GM18498 (cell line): Measurements from ENCODE around the gene UBE2H.
"Not testable (repeated sequence)": the region's sequence is repeated elsewhere in the genome, so short reads cannot be mapped to it uniquely, and the experiment has no call there.

Experiments
- ATAC-seq: cut with Tn5 transposase; IDR thresholded peaks from one replicate; pipeline ENCODE4 v1.9.1; 2021; ENCODE audit warnings: mild to moderate bottlenecking, moderate library complexity; ENCODE audit not compliant: unreplicated experiment

The UBE2H gene

DNA sequence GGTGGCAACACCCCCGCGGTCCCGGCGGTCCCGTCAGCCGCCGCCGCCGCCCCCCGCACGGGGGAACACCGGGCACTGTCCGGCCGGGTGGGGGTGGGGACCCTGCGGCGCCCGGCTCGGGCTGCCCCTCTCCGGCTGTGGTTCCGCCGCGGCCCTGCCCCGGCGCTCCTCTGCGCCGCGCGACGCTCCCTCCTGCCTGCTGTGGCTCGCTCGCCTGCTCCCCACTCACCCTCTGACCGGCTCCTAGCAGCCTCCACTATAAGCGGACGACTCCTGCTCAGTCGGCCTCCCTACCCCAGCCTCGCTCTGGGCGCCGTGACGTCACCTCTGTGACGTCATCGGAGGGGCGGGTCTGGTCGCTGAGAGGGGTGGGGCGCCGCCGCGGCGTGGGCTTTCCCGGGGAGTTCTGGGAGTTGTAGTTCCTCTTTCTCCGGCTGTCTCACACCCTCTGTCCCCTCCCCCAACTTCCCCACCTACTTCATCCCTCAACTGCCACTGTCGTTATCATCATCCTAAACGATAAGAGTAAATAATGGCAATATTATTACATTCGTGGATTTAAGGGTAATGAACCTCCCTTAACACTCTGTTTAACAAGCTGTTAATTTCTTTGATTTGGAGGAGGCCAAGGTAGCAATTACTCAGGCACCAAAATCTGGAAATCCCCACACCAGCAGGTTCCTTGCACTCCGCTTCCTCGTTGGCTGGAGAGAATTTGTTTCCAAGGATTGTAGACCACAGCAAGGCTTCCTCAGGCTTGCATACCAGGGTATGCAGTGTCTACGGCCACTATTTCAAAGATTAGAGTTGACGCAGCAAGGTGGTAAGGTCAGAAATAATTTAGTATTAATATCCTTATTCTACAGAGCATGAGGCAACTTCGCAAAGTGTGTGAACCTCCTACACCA lies at the start of gene UBE2H:
UBE2H (minus strand) TSS at position 308 of the 908 bp plus-strand sequence. CDS start 405 bp downstream, outside the sequence.
- ATAC-seq, result peak; percentile 70

DNA sequence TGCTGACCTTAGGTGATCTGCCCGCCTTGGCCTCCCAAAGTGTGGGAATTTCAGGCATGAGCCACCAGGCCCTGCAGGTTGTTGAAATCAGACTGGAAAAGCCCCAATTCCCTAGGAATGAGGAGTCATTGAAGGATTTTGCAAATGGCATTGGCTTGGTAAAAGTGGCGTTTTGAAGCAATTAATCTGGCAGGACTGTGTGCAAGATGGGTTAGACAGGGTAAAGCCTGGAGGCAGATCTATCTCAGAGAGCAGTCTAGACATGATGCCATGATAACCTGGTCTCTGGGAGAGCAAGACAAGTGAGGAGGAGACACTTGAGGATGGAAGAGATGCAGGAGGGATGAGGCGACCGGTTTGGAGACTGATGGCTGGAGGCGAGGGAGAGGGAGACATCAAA lies 45.7 kb upstream of the UBE2H start:
- no peak for ATAC-seq

DNA sequence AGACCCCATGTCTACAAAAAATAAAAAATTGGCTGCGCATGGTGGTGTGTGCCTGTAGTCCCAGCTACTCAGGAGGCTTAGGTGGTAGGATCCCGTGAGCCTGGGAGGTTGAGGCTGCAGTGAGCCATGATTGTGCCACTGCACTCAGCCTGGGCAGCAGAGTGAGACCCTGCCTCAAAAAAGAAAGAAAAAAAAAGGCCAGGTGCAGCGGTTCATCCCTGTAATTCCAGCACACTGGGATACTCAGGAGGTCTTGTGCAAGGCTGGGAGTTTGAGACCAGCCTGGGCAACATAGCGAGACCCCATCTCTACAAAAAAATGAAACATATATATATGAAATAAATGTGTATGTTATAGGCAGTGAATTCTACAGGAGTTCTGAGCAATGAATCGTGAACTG lies 44.5 kb upstream of the UBE2H start:
- no peak for ATAC-seq

DNA sequence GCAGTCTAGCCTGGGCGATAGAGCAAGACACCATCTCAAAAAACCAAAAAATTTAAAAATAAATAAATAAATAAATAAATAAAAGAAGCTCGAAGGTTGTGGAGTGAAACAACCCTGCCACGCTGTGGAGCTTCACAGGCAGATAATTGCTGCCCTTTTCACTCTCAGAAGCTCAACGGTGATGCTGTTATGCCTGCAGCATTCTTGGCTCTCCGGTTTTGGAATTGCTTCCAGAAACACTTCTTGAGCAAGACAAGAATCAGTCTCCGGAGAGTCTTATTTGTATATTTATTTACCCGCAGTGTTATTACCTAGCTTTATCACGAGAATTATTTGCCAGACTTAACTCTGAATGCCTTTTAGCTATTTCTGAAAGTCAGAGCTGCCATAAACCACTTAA lies 40.5 kb upstream of the UBE2H start:
- no peak for ATAC-seq

DNA sequence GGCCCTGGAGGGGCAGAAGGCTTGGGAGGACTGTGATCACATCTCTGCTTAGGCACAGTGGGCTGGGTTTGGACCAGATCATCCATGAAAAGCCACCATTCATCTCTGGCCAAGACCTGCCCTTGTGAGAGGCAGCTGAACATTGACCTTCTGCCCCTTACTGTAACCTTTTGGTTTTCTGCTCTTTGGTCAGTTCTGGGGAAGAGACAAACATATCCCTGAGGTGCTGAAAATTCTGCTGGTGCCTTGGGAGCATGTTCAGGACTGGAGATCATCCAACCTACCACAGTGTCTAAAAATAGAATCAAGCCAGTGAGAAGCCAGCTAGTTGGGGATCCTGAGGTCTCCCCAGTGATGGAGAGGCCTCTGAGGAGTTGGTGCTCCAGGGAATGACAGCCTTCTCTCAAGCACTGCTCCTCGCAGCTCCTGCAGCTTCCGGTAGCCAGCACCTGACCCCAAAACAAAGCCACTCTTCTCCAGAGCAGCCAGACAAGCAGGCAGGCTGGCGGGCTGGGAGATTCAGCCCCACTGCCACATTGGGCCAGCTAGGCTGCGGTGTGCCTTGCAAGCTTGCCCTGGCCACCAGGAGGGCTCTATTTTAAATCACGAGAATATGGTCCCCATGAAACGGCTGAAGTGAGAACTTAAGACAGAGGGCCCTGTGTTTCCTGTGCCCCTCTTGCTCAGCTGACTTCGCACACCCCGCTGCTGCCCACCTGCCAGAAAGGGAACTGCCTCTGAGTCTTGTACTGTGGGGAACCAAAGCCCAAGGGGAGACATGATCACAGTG lies 37.8 kb upstream of the UBE2H start:
- no peak for ATAC-seq

DNA sequence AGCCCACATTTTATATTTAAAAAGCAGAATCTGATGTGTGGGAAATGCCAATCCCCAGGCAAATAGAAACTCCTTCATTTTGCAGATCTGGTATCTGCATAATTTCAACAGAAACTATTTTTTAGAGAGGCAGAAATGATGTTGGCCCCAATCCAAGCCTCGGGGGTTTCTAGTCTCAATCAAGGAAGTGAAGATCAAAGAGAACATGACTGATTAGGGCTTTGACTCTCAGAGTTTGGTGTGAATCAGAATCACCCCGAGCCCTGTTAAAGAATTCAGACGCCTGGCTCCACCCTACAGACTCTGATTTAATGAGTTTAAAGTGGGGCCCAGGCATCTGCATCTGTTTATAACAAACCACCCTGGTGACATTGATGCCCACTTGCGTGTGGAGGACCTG lies 36.7 kb upstream of the UBE2H start:
- no peak for ATAC-seq

DNA sequence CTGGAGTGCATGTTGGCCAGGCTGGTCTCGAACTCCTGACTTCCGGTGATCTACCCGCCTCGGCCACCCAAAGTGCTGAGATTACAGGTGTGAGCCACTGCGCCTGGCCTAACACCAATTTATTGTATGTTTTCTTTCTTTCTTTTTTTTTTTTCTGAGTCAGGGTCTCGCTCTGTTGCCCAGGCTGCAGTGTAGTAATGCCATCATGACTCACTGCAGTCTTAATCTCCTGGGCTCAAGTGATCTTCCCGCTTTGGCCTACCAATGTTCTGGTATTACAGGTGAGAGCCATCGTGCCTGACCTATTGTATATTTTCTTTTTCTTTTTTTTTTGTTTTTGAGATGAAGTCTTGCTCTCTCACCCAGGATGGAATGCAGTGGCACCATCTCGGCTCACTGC lies 33.8 kb upstream of the UBE2H start:
- no peak for ATAC-seq

DNA sequence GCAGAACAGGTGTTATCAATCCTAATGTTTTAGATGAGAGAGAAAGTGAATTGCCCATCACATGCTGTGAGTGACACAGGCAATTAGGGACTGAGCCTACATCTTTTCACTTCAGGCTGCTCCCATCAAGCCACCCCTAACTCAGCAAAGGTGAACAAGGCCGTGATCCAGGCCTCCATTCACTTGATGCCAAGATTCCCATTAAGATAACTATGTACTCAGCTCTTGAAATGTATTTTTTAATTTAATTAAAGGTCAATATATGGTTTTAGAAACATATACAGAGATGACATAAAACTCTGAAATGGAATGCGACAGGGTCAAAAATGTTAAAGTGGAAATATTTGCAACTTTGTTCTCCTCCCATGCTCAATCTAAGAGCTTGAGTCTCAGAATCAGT lies 27.9 kb upstream of the UBE2H start:
- ATAC-seq, result no peak

DNA sequence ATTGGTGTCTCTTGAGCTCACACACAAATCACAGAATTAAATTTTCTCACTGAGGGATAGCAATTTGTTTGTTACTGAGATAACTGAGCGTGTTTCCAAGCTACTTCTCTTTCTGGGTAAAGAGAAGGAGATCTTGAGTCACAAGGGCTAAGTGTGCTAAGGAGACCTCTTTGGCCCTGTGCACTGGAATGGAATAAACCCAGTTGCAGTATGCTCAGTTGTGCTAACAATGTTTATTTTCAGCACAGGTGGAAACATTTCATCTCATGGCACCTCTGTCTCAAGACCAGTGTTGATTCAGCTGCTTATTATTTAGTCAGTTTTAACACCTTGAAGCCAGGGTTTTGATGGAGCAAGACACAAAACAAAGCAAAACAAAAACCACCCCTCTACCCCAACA lies 22.5 kb upstream of the UBE2H start:
- ATAC-seq, result no peak

DNA sequence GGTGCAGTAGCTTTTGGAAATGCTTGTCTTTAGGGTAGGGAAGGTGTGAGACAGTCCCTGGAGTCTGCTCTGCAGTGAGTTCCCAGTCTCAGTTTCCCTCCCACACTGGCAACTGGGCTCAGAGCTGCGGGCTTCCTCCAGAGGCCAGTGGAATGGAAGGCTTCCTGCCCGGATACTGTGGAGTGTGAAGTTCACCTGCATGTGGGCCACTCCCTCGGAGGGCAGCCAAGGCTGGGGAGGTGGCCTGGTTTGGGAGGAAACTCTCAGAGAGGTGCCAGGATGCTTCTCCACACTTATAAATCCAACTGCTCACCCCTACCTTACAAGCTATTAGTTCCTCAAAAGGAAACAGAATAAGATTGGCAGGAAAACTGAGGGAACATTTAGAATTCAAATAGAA lies 18.1 kb upstream of the UBE2H start:
- ATAC-seq, result no peak

DNA sequence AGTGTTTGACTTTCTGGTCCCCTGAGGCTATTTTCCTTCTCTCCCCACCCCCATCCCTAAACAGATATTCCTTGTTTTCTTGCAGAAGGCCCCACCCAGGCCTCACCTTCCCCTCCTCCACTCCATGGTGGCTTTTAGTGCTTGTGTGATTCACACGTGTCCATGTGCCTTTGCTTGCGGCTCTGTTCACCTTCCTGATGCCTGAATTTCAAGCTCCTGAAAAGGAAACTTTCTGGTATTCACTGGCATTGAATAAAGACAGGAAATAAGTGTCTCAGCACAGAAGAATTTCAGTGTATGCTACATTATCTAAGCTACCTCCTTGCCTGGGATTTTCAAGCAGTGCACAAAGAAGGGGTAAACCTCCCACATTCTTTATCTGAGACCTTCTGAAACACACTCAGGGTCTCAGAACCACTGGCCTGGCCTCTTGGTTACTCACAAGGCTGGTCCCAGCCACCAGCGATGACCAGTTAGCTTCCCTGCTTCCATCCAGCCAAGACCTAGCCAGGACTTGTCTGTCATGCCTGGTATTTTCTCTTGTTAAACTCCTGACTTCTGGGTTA lies 17.2 kb upstream of the UBE2H start:
- no peak for ATAC-seq

DNA sequence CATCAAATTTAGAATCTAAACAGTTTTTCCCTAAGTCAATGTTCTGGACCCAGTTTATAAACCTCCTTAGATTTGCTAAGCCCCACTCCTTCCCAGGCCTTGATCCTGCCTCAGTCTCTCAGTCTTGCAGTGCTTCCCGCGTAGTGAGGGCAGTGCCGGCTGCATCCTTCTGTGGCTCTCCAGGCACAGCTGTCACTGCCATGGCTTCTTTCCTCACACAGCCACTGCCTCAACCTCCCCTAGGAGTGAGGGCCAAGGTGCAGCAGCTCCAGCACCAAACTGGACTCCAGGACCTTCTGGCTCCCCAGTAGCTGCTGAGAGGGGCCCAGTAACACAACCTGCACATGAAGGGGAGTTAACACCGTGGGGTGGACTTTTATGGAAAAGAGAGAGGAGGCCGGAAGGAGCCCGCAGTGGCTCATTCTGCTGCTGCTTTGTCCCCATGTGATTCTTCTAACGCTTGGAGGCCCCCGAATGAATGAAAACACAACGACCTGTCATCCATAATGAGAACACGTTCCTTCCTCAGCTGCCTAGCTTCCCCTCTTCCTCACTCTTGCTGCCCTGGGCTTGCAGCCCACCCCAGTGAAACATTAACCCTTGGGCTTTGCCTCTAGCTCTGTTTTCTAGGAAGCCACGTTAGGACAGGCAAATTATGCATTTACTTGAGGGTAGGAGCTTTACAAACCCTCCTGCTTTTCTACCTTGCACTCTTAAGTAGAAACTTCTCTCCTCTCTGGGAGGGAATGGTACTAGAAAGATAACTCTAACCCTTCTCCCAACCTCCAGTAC lies 16.0 kb upstream of the UBE2H start:
- ATAC-seq, result no peak

DNA sequence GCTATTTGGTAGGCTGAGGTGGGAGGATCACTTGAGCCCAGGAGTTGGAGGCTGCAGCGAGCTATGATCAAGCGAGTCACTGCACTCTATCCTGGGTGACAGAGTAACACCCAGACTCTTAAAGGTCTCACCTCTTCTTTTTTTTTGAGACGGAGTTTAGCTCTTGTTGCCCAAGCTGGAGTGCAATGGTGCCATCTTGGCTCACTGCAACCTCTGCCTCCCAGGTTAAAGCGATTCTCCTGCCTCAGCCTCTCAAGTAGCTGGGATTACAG lies 7.4 kb upstream of the UBE2H start:
- not testable (repeated sequence) for ATAC-seq

DNA sequence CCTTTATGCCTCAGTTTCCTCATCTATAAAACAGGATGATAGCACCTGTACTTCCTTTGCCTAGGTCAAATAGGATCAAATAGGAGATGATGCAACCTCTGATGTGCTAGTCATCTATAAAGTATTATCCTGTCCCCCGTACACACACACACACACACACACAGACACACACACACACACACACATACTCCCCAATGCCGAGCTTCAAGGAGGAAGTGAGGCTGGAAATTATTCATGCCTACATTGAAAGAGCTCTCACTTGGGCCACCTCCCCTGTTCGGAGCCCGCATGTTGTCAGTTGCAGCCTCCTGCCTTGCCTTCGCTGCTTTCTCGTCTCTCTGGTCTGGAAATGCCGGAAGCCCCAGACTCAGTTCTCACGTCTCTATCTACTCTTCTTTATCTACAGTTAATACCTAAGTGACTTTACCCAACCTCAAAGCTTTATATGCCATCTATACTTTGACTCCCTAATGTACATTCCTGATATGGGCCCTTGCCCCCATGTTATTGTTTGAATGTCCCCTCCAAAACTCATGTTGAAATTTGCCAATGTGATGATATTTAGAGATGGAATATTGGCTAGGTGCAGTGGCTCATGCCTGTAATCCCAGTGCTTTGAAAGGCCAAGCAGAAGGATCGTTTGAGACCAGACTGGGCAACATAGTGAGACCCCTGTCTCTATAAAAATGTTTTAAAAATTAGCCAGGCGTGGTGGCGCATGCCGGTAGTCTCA lies 6.9 kb upstream of the UBE2H start:
- ATAC-seq, result no peak

DNA sequence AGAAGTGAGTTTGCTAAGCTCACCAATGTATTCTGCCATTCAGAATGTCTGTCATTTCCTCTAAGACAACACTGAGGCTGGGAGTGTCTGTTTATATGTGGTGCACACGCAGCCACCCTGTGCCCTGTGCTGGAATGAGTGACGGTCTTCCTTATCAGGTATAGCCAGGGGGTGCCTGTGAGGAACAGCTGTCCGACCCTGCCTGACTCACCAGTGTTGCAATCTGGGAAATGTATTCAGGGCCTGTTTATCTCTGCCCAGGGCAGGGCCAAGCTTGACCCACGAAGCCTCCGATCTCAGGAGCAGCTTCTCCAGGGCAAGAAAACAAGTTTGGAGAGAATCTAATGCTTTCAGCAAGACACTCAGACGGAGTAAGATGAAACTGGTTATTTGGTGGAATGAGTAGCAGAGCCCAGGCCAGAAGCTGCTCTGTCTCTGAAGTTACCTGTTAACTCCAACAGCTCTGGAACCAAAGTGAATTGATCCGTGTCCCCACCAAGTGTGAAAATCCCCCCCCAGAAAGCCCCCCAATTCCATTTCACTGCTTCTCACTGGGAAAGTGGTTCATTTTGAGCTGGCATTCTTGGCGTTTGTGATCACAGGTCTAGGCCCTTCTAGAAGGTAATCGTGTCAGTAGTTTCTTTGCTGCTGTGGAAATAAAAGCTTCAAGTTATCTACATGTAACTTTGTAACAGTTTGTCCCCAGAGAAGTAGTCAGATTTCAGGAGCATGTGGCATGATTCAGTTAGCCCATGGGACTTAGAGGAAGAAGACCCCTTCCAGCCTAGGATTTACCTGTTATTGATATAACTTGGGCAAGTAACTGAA lies 6.1 kb upstream of the UBE2H start:
- no peak for ATAC-seq

DNA sequence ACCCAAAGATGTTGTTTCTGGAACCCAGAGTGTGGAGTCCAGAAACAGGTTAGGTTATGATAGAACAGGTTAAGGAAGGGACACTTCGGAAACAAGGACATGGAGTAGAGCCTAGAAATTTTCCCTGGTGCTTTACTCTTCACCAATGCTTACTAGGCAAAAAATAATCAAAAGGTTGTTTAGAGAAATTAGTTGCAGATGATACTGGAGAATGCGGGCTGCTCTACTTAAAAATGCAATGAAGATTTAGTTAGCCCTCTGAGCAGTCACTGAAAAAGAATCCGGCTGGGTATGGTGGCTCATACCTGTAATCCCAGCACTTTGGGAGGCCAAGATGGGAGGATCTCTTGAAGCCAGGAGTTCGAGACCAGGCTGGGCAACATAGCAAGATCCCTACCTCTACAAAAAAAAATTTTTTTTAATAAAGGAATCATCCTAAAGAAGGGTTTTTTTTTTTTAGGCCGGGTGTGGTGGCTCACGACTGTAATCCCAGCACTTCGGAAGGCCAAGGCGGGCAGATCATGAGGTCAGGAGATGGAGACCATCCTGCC lies 3.3 kb upstream of the UBE2H start:
- ATAC-seq, result no peak

DNA sequence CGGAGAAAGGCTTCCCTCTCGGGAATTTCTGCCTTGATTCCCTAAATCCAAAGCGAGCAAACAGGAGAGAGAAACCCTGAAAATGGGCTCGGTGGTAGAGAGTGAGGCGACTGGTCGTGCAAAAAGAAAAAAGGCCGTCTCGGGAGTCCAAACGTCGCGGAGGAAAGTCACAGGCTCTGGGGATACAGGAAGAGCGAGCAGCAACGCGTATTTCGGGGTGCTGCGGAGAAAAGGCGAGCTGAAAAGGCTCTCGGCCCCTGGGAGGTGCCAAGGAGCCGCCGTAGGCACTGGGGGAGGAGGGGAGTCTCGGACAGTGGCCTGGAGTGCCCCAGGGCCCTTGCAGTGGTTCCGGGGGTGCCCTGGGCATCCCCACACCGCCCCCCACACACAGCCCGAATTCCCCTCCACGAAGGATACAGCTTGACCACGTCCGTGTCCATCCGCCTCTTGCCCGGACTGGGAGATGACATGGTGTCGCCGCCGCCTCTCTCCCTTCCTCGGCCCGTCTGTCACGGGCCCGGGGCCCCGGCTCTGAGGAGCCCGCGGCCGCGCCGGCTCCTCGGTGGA lies 591 bp downstream of the UBE2H start:
- ATAC-seq, result peak; percentile 26

DNA sequence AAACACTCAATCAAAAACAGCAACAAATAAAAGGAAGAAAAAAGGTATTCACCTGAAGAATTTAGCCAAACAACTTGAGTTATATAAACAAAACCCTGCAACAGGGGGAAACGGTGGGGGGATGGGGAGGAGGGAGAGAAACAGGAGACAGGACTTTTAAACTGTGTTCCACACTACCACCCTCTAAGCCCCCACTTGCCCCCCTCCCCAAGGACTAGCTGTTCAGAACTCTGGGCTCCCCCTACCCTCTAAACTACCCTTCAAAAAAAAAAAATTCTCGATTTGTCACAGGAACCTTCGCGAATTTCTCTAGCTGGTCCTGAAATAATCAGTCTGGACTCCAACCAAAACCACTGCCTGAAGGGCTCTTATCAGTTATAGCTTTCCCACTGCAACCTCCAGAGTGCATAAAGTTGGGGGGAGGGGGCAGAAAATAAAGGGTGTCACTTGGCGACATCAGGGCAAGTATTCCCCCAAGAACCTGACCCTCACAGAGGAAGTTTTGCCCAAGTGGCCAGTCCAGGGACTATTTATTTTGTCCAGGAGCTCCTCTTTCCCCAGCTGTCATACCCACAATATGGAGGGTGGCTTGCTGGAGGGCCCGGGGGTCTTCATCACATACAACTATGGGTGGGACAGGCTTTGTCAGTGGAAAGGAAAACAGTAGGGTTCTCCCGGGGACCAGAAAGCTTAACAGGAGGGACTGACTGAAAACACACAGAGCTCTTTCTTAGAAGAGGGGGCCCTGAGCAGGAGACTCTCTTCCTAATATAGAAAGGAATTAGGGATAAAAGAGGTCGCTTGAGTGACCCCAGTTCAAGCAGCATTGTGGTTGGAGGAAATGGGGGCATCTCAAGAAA lies 1.3 kb downstream of the UBE2H start:
- ATAC-seq, result no peak
